Uterus (tissue), 4 donors: ENCODE measurements around the gene REXO1. TPM values are rescaled to one million over a fixed set of nuclear protein-coding genes. Genes with fewer than 3 reads are reported as not detected.

Experiments
- DNase-seq, 2 donors: peaks; one replicate each; pipeline ENCODE4 v3.0.0-alpha.2; 2019 to 2020
- H3K27ac ChIP-seq, 2 donors: fragments of 200-600 bp; sonication (generic); 1 replicate in 1 of 2; 2 replicates in 1 of 2; pipeline ENCODE4 v1.5.1; 2016 to 2018
- H3K27me3 ChIP-seq, 2 donors: fragments of 200-600 bp; sonication (generic); one replicate each; pipeline ENCODE4 v1.5.1; 2018 to 2019; ENCODE audit warnings: control low read depth in 1 of 2
- H3K36me3 ChIP-seq, 2 donors: fragments of 200-600 bp; sonication (generic); one replicate each; pipeline ENCODE4 v1.5.1; 2019; ENCODE audit warnings: control low read depth in 1 of 2
- H3K4me1 ChIP-seq, 2 donors: fragments of 200-600 bp; sonication (generic); one replicate each; pipeline ENCODE4 v1.5.1; 2018 to 2019; ENCODE audit warnings: control low read depth in 1 of 2
- H3K4me3 ChIP-seq, 2 donors: fragments of 200-600 bp; sonication (generic); 1 replicate in 1 of 2; 2 replicates in 1 of 2; pipeline ENCODE4 v1.5.1; 2018 to 2019; ENCODE audit warnings: mild to moderate bottlenecking in 1 of 2
- H3K9me3 ChIP-seq, 2 donors: fragments of 200-600 bp; sonication (generic); one replicate each; pipeline ENCODE4 v1.5.1; 2019; ENCODE audit warnings: control low read depth in 1 of 2
- POLR2A ChIP-seq, 2 donors: fragments of 450-650 bp; IDR thresholded peaks; one replicate each; pipeline ENCODE4 v1.6.1; 2016; ENCODE audit warnings: antibody characterized with exemption in 2 of 2, mild to moderate bottlenecking in 1 of 2, moderate library complexity in 1 of 2
- intact Hi-C: fragments of 100-400 bp; cut with DNase I; formaldehyde crosslinking; loops from one replicate; pipeline ENCODE4 v1.15.1; 2023; ENCODE audit warnings: low total_unique reads
- total RNA-seq, 4 donors: library from RNA; depleted of rRNA in 3 of 4; stranded (reverse); fragments of >200 nt in 3 of 4; gene quantifications; one replicate each; pipeline versions ENCODE4 v1.1.0 to v1.2.4, GENCODE V29; 2014 to 2023
- TF ChIP-seq, protein P1 (sequence below), 4 experiments: fragments of 200-600 bp in 2 of 4; fragments of 450-650 bp in 2 of 4; sonication (generic) in 2 of 4; IDR thresholded peaks; one replicate each; pipeline ENCODE4 v1.5.1; 2016 to 2019; ENCODE audit warnings: antibody characterized with exemption in 4 of 4, mild to moderate bottlenecking in 2 of 4, moderate library complexity in 1 of 4
- donor health status: DM: yes; HTN: yes; CAD: no.

REXO1 gene
- total RNA-seq, 4 donors from 2014 or later = 1.5 to 67.4 (median 25.1) TPM

DNA sequence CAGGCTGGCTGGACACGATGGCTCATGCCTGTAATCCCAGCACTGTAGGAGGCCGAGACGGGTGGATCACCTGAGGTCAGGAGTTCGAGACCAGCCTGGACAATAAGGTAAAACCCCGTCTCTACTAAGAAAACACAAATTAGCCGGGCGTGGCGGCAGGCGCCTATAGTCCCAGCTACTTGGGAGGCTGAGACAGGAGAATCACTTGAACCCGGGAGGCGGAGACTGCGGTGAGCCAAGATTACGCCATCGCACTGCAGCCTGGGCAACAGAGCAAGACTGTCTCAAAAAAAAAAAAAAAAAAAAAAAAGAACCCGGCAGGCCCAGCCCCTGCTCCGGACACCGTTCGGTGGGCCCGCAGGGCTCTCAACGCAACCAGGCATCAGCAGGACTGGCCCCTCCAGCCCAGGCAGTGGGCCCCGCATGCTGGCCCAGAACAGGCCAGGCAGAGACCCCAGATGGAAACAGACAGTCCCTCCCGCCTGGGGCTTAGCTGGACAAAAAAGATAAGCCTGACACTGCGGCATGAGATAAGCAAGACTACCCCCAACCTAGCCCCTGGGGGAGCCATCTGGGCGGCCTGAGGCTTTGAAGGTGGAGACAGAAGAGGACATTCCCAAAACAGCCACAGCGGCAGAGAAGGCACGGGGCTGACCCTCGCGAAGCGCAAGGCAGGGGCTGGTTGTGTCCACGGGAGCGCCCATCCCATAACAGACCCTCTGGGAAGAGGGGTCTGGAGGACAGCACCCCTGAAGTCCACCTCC lies 11.6 kb downstream of the REXO1 start:
- intact Hi-C loops = no loop called here
- Histone ChIP-seq H3K9me3 (no peaks in the 10 kb centered on the region), H3K36me3 (no peaks in the 10 kb centered on the region), H3K27me3 (no peaks in the 10 kb centered on the region), H3K4me3 (no peak overlapping the region), H3K27ac (no peak overlapping the region), H3K4me1 (peaks cover 0 to 30% of the 10 kb centered on the region in 2 donors)
- TF ChIP-seq, protein P1, sequence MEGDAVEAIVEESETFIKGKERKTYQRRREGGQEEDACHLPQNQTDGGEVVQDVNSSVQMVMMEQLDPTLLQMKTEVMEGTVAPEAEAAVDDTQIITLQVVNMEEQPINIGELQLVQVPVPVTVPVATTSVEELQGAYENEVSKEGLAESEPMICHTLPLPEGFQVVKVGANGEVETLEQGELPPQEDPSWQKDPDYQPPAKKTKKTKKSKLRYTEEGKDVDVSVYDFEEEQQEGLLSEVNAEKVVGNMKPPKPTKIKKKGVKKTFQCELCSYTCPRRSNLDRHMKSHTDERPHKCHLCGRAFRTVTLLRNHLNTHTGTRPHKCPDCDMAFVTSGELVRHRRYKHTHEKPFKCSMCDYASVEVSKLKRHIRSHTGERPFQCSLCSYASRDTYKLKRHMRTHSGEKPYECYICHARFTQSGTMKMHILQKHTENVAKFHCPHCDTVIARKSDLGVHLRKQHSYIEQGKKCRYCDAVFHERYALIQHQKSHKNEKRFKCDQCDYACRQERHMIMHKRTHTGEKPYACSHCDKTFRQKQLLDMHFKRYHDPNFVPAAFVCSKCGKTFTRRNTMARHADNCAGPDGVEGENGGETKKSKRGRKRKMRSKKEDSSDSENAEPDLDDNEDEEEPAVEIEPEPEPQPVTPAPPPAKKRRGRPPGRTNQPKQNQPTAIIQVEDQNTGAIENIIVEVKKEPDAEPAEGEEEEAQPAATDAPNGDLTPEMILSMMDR (IDR thresholded peaks at IDR 0.05) = no peak
- no peak for TF ChIP-seq POLR2A (IDR thresholded peaks at IDR 0.05)
- DNase-seq = no peak

DNA sequence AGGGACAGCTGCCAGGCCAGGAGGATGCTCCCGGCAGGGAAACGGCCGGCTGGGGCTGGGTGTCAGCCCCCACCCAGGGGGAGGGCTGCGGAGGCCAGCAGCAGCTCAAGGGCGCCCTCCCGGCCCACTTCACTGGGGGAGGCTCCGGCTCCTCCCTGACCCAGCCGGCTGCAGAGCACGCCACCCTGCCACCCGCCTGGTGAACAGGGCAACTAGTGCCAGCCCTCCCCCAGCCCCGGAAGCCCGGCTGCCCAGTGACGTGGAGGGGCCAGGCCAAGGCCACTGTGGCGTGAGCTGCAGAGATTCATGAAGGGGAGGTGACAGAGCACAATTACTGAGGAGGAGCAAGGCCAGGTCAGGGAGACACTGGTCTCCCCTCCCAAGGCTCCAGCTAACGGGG lies 14.7 kb downstream of the REXO1 start:
- H3K4me3 ChIP-seq = no peak overlapping the region
- no peaks in the 10 kb centered on the region for H3K9me3 ChIP-seq
- H3K27me3 ChIP-seq = no peaks in the 10 kb centered on the region
- no peaks in the 10 kb centered on the region for H3K36me3 ChIP-seq
- H3K4me1 ChIP-seq = peaks cover 0 to 22% of the 10 kb centered on the region in 2 donors
- H3K27ac ChIP-seq = no peak overlapping the region
- DNase-seq = no peak
- intact Hi-C loops = no loop called here
- no peak for TF ChIP-seq POLR2A (IDR thresholded peaks at IDR 0.05)
- TF ChIP-seq, protein P1 (IDR thresholded peaks at IDR 0.05) = no peak

DNA sequence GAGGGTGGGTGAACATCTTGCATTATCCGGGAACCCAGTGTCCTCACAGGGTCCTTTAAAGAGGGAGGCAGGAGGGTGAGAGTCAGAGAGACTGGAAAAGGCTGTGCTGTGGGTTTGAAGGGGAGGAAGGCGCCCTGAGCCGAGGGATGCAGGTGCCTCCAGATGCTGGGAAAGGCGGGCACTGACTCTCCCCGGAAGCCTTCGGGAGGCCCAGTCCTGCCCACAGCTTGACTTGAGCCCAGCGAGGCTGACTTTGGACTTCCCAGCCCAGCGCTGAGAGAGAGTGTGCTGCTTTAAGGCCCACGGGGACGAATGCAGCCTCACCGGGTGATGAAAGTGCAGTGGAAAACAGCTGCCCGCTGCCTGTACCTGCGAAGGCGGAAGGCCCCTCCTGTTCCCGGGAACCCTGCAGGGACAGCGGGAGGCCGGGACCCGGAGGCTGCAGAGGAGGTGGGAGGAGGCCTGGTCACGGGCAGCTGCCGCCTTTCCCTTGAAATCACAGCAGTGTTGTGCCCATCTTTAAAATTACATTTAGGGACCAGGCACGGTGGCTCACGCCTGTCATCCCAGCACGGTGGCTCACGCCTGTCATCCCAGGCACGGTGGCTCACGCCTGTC lies 16.1 kb downstream of the REXO1 start:
- H3K4me3 ChIP-seq = no peak overlapping the region
- no peak overlapping the region for H3K27ac ChIP-seq
- peaks cover 0 to 14% of the 10 kb centered on the region in 2 donors for H3K4me1 ChIP-seq
- no peak for DNase-seq
- H3K27me3 ChIP-seq = no peaks in the 10 kb centered on the region
- TF ChIP-seq, protein P1 (IDR thresholded peaks at IDR 0.05) = no peak
- TF ChIP-seq POLR2A (IDR thresholded peaks at IDR 0.05) = no peak
- no peaks in the 10 kb centered on the region for H3K9me3 ChIP-seq
- no peaks in the 10 kb centered on the region for H3K36me3 ChIP-seq
- intact Hi-C loops = no loop called here

DNA sequence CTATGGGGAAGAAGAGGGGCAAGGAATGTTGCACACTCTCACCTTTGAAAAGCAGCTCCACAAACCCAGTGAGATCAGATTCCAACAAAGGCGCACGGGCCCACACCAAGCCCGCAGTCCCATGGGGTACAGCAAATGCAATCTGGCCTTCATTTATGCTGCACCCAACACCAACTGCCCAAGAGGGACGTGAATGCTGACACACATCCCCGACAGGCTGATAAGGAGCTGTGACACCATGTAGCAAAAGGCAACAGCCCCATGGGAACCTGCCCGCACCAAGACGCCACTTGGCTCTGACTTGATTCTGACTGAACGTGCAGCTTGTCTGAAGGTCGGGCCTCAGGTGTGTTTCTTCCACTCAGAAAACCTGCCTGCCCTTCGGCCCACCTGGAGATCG lies 17.3 kb downstream of the REXO1 start:
- Histone ChIP-seq H3K27ac (no peak overlapping the region), H3K9me3 (no peaks in the 10 kb centered on the region), H3K36me3 (no peaks in the 10 kb centered on the region), H3K27me3 (no peaks in the 10 kb centered on the region), H3K4me1 (peaks cover 0 to 10% of the 10 kb centered on the region in 2 donors), H3K4me3 (no peak overlapping the region)
- no peak for DNase-seq
- TF ChIP-seq POLR2A (IDR thresholded peaks at IDR 0.05) = no peak
- TF ChIP-seq, protein P1 (IDR thresholded peaks at IDR 0.05) = no peak
- intact Hi-C loops = no loop called here

DNA sequence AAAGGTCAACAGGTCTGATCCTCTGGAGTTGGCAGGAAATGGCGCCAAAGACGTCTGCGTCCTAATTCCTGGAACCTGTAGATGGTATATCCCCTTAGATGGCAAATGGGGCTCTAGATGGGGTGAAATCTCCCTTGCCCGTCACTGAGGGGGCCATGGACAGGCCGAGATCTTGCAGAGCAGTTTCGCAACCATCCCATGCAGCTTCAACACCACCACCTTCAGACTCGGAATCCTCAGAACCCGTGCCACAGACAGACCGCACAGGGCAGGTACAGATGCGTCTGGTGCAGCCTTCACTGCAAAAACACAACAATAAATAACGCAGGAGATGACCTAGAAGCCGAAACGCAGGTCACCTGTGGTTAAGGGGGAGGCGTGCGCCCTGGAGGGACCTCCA lies 17.7 kb downstream of the REXO1 start:
- intact Hi-C loops = no loop called here
- Histone ChIP-seq H3K9me3 (no peaks in the 10 kb centered on the region), H3K4me3 (no peak overlapping the region), H3K36me3 (no peaks in the 10 kb centered on the region), H3K4me1 (peaks cover 0 to 10% of the 10 kb centered on the region in 2 donors), H3K27me3 (no peaks in the 10 kb centered on the region), H3K27ac (no peak overlapping the region)
- DNase-seq = no peak
- TF ChIP-seq POLR2A (IDR thresholded peaks at IDR 0.05) = no peak
- TF ChIP-seq, protein P1 (IDR thresholded peaks at IDR 0.05) = no peak
